HG03432 (cell line): ENCODE data around the gene CSRNP2.
"Not testable (repeated sequence)": the region's sequence is repeated elsewhere in the genome, so short reads cannot be mapped to it uniquely, and the experiment has no call there.

Experiments used
- ATAC-seq: cut with Tn5 transposase; IDR thresholded peaks from one replicate; pipeline ENCODE4 v1.9.1; 2021; ENCODE audit warnings: mild to moderate bottlenecking, moderate library complexity; ENCODE audit not compliant: unreplicated experiment

The CSRNP2 gene

DNA sequence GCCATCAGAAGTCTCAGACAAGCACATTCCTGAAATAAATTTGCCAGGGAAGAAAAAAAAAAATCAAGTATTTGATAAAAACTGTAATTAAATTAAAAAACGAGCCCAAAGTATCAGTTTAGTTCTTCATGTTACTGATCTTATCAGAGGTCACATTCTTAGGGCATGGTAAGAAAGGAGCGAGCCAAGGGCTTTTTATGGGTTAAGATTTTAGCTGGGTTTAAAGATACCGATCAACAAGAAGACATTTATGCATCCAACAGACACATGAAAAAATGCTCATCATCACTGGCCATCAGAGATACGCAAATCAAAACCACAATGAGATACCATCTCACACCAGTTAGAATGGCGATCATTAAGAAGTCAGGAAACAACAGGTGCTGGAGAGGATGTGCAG is 5.0 kb downstream of the CSRNP2 start:
- ATAC-seq = not testable (repeated sequence)

DNA sequence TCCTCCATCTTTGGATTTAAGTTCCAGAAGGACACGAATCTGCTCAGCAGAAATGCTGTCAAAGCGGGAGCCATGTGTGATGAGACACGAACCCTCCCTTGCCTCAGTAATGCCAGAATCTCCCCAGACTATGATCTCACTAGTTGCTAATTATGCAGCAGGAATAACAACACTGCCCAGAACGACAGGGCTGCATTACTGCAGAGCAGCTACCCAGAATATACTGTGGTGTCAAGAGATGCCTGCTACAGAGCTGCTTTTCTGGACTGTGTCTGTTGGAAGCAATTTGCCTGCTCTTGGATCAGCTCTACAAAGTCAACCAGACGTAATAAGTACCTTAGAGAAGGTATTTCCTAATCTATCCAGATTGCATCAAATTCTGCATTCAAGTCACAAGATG is 5.5 kb downstream of the CSRNP2 start:
- ATAC-seq = no peak

DNA sequence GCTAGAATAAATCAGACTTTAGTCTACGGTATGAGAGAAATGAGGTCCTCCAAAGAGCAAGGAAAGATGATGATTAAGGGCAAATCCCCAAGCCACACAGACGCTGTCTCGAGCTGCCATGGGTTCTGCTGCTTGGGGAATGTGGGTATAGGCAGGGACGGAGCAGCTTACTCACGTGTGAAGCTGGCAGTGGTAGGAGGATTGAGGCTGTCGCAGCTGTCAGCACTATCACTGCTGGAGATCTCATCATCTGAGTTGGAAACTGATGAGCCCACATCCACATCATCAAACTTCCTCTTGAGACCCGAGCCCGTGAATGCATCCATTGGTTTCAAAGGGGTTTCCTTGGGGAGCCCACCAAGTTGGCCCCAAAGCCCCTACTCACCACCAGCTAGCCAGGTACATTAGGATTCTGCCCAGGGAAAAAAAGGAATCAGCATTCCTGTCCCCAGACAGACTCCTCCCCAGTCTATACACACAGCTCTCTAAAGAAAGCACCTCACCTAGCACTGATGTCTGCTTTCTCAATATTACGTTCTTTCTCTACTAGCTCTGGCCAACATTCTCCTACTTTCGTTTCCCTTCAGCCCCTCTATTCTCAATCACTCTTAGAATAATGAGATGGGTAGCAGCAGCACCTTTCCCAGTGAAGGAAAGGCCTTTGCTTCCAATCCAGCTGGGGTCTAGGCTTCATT is 7.0 kb downstream of the CSRNP2 start:
- ATAC-seq = no peak

DNA sequence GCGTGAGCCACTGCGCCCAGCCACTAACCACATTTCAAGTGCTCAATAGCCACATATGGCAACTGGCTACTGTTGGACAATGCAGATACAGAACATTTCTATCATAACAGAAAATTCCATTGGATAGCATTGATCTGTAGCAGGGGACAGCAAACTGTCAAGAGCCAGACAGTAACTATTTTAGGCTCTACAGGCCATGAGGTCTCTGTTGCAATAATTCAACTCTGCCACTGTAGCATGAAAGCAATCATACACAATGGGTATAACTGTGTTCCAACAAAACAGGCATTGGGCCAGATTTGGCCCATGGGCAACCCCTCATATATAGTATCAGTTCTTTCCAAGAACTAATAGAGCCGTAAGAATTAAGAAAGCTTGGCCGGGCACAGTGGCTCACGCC is 8.0 kb downstream of the CSRNP2 start:
- no peak for ATAC-seq

DNA sequence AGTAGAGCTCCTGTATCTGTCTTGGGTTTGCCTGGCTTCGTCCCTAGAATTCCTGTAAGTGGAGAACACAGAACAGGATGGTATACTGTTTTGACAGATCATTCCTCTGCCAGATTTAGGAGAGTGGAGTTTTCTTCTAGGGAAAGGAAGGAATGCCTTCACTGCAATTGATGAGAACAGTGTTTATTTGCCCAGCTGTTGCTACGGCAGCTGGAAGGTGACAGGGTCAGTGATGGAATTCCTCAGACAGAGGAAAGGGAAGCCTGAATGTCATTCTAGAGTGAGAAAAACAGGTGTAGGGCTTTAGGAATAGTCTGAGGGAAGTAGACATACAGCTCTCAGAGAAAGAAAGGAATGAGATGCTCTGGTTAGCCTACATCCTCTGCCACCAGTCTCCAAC is 11.7 kb downstream of the CSRNP2 start:
- ATAC-seq = no peak

DNA sequence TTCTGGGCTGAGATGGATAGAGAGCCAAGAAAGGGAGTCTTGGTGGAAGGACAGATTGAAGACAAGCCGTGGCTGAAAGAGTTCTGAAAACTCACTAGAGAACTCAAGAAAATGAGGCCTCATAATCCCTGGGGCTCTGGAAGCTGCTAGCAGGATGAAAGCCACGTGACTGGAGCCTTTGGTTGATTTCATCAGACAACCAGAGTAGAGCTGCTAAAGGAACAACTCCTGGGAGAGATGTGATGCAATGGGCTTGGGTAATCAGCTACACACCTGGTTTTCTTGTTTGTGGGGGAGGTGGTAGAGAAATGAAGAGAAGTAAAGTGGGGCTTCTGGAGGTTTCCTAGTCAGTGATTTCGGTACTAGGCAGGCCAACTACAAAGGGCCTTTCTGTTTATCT is 13.4 kb downstream of the CSRNP2 start:
- no peak for ATAC-seq

DNA sequence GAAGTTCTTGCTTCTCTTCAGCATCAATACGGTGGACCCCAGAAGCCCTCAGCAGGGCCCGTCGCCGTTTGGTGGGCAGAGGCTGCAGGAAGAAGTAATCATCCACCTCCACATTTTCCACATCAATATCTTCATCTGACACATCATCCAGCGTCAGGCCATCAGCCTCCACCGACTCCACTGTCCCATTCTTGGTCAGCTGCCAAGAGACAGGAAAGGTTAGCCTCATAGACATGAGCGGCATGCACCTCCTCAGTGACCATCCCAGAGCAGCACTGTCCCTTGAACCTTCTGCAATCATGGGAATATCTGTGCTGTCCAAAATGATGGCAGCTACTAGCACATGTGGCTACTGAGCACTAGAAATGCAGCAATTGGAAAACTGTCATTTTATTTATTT is 15.6 kb downstream of the CSRNP2 start:
- no peak for ATAC-seq

DNA sequence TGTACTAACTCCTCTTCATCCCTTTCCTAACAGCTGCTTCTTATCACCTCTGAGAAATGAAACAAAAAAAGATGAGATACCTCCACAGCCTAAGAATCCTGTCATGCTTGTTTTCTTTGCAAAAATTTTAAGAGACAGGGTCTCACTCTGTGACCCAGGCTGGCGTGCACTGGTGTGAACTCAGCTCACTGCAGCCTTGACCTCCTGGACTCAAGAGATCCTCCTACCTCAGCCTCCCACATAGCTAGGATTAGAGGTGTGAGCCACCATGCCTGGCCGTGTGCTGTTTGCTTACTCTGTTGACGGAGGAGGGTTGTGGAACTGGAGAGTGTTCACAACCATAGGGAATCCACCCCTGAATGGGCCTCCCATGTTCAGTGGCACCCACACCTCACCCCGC is 16.2 kb downstream of the CSRNP2 start:
- ATAC-seq = no peak

DNA sequence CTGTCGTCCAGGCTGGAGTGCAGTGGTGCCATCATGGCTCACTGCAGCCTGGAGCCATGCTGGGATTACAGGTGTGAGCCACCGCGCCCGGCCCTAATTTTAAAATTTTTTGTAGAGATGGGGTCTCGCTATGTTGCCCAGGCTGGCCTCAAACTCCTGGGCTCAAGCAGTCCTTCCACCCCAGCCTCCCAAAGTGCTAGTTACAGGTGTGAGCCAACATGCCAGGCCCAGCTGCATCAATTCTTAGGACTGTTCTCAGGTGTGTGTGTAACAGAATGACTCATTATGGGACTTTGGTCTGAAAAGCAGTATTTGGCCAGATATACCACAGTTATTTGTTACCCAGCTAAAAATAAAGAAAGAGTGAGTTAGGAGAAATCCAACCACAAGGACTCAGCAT is 17.9 kb downstream of the CSRNP2 start:
- no peak for ATAC-seq

DNA sequence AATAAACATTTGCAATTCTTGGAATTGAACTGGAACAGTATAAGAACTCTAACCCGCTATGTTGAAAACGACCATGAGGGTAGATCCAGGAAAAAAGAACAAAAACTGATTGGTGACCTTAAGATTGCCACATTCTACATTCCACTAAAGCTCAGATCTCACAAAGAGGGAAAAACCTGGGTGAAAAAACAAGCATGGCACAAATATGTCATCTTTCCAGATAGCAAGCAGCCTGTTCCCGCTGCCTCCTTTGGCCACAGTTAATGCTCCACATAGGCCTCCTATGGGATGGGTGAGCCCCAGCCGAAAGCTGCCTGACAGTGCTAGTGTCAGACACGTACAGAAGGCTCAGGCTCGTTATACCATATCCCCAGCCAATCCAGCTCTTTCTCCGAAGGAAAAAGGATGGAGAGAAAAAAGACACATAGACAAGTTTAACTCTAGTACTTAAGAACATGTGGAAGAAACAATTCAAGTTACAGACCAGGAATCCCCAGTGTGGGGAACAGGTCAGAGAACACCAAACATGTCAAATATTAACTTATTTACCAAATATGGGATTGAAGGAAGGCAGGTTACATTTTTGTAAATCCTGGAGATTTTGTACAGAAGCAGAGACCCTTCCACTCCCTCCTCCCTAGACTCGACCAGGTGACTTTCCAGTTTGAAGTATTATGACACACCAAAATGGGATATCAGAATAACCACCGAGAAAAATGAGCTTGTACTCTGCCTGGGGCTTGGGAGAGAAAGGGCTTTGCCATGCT is 20.6 kb downstream of the CSRNP2 start:
- ATAC-seq = no peak

DNA sequence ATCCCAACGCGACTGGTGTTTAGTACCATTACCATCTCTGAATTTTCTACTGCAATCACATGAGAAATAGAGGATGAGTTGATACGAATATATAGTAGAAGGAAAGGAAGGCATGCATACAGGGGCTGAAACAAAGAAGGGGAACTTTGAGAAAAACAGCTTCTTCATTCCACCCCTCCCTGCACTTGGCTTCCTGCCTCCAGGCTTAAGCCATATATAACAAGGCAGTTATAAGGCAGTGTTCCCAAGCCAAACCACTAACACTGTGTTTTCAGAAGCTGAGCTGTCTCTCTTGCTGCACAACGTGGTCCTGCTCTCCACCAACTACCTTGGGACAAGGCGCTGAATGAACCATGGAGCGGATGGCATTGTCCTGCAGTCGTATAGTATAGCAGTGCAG is 24.3 kb downstream of the CSRNP2 start:
- no peak for ATAC-seq

DNA sequence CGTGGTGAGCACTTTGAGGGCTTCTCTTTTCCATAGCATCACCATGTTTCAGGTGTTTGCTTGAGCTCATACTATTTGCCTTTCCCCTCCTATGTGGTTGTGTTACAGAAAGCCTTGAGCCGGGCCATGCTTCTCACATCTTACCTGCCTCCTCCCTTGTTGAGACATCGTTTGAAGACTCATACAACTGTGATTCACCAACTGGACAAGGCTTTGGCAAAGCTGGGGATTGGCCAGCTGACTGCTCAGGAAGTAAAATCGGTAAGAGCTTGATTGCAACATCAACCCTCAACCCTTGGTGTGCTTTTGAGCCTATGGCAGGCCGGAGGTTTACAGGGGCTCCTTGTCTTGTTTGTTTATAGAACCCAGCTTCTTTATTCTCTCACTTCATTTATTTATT is 27.2 kb downstream of the CSRNP2 start:
- no peak for ATAC-seq

DNA sequence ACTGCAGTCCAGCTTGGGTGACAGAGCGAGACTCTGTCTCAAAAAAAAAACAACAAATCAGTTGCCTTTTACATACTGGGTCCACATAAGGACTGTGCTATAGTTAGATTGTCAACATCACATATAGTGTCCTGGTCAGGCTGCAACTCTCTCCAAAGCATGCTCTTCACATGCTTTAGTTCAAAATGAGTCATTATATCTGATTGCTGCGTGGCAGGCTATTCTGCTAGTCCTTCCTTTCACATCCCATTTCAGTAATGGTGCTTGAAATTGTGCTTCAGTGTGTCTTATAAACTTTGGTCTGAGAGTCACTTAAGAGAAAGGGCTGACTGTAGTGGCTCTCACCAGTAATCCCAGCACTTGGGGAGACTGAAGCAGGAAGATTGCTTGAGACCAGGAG is 28.3 kb downstream of the CSRNP2 start:
- no peak for ATAC-seq

DNA sequence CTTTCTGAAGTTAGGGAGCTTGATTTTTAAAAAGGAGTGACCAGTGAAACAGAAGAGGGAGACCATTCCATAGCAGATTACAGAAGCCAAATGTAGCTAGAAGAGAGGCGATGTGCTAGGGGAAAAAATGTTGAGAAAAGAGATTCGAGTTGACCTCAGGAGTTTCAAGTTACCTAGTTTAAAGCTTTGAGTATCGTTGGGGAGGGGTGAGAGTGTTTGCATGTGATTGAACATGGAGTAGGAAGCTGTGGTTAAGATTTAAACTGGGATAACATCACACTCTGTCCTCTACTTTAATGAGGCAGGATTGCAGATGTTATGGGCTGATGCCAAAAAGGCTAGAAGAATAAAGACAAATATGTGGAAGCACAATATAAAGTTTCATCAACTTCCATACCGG is 31.6 kb downstream of the CSRNP2 start:
- no peak for ATAC-seq

DNA sequence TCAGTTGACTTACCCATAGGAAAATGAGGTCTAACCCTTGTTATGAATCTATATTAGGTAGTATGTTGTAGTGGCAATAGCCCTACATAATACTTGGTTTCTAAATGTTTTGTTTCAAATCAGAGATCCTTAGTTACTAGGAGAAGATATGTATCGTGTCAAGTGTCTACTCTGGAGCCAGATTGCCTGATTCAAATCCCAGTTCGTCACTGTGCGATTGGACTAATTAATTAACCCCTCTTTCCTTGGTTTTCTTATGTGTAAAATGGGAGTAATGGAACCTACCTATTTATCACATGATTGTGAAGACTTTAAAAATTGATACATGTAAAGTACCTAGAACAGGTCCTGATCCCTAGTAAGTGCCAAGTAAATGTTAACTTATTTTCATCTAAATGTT is 33.9 kb downstream of the CSRNP2 start:
- ATAC-seq = no peak

DNA sequence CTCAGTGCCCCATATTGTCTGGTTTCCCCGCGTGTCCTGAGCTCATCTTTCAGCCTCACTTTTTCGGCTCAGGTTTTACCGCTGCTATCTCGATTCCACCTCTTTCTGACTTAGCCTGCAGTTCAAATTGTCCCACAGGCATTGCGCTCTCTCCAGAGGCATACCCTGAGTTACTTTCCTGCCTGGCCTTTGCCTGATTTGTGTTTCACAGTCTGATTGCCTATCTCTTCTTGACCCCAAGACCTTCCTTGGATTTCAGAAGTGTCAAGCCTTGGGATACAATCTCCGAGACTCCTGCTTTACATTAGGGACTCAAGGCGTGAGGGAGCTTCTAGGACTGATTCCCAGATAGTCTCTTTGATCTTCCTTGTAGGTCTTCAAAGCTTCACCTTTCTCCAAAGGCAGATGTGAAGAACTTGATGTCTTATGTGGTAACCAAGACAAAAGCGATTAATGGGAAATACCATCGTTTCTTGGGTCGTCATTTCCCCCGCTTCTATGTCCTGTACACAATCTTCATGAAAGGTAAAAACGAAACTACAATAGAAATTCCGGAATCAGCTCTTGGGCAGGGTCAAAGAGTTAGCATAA is 34.6 kb downstream of the CSRNP2 start:
- ATAC-seq = no peak

DNA sequence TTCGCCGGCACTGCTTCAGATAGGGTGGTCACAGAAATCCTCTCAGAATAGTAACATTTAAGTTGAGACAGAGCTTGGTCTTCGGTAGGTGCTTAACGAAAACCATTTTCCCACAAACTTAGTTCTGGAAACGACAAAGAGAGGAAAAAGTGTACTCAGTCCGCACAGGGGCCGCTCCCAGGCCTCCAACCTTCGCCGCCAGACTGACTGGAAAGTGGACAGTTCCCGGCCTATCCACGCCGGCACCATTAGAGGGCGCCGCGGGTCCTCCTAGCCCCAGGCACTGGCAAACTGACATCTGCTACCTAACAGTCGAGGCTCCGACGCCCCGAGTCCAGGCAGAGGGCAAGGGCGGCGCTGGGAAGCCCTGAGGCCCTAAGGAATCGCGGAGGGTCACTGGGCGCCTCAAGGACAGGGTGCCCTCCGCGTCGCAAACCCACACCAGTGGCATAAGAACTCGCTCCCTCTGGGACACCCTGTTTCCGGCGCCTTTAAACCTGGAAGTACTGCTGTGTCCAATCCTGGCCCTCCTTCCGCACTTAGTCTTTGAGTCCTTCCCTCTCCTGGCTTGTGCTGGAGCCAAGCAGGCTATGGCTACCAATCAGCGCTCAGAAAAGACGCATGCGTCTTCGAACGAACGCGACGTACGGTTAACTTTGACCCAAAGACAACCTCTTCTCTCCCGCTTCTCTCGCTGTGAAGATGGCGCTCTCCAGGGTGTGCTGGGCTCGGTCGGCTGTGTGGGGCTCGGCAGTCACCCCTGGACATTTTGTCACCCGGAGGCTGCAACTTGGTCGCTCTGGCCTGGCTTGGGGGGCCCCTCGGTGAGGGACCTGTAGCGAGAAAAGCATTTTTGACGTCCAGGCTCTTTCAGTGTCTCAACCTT is 35.5 kb downstream of the CSRNP2 start, which contains the start of gene LETMD1:
Gene LETMD1, plus strand, starts transcription at position 673 of the 886 bp plus-strand sequence. Its CDS starts 30 bp downstream, at position 703.
- ATAC-seq = peak; percentile 95

DNA sequence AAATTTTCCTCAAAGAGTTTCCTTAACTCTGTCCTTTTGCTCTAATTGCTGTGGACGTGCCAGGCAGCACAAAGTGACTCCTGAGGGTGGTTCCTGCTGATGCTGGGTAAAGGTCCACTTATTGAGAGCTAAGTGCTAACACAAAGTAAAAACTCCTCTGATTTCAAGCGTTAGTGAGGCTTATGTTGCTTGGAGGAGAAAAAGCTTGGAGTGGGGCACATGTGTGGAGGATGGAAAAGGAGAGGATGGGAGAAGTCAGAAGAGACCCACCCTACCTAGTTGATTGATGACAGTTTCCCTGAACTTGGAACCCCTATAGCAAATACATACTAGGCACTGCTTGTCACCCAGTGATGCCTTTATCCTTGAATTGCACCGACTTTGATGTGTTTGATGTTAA is 47.1 kb downstream of the CSRNP2 start:
- ATAC-seq = no peak

DNA sequence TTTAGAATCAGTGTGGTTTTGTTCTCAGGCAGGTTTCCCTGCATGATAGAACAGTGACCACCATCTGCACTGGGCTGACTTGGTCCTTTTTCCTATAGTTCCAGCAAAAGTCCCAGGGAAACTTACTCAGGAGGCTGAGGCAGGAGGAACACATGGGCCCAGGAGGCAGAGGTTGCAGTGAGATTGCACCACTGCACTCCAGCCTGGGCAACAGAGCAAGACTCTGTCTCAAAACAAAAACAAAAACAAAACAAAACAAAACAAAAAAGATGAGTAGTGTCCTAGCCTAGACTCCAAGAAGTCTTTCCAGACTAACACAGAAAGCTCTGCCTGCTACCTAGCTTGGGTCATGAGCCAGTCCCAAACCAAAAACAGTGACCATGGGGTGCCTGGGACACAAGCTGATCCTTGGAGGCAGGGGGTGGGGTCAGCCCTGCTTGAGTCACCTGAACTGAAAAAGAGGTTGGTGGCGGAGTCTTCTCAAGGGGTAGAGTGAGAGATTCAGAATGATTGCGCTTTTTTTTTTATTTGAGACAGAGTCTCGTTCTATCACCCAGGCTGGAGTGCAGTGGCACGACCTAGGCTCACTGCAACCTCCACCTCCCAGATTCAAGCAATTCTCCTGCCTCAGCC is 49.8 kb downstream of the CSRNP2 start:
- no peak for ATAC-seq

DNA sequence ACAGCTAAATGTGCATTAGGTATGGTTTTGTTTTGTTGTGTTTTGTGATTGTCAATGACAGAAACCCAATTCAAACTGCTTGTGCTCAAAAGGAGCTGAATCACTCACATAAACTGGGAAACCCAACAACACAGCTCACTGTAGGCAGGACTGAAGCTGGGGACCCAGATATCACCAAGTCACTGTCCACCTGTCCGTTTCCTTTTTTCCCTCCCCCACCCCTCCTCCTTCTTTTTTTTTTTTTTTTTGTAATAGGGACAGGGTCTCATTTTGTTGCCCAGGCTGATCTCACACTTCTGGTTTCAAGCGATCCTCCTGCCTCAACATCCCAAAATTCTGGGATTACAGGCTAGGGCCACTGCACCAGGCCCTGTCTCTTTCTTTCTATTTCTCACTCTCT is 50.3 kb downstream of the CSRNP2 start:
- no peak for ATAC-seq

DNA sequence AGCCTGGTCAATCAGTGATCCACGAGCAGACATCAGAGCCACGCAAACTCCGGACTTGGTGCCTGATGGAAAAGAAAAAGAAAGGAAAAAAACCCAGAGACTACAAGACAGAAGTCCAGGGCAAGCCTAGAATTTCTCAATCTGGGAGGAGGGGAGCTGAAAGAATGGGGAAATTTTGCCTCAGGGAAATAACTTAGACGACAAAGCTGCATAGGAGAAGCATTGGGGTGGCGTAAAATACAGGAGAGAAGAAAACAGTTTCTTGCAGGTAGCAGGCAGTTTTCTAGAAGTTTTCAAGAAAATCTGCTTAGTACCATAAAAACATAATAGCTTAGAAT is 54.6 kb downstream of the CSRNP2 start:
- no peak for ATAC-seq
